ENCODE measurements around the gene FRRS1L.

DNA sequence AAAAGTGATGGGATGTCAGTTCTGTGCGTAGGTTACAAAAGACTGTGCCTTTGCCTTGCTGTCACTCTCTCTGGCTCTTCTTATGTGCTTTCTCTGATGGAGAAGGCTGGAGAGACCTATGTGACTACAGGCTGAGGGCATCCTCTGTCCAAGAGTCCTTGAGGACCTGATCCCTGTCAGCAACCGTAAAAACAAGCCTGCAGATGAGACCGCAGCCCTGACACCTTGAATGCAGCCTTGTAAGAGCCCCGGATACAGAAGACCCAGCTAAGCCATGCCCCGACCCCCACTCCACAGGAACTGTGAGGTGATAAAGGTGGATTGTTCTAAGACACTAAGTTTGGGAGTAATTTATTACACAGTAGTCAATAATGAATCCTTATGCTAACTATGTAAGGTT is 32.6 kb upstream of the FRRS1L start:
- TF ChIP-seq CSRNP3 (CRISPR knock-in tag; IDR thresholded peaks at IDR 0.05) (no peak), ESRRG (CRISPR knock-in tag; IDR thresholded peaks at IDR 0.05) (no peak), CSDC2 (CRISPR knock-in tag; IDR thresholded peaks at IDR 0.05) (no peak), BACH2 (CRISPR knock-in tag; IDR thresholded peaks at IDR 0.05; ENCODE audit: borderline replicate concordance) (no peak), TOX (CRISPR knock-in tag; IDR thresholded peaks at IDR 0.05; ENCODE audit: borderline replicate concordance) (no peak), OSR1 (CRISPR knock-in tag; IDR thresholded peaks at IDR 0.05) (no peak), ZFP30 (CRISPR knock-in tag; IDR thresholded peaks at IDR 0.05) (no peak), RARB (CRISPR knock-in tag; IDR thresholded peaks at IDR 0.05) (no peak), POU6F1 (CRISPR knock-in tag; IDR thresholded peaks at IDR 0.05; ENCODE audit: borderline replicate concordance, low read depth) (no peak), ISL1 (CRISPR knock-in tag; IDR thresholded peaks at IDR 0.05) (no peak), GLIS3 (CRISPR knock-in tag; IDR thresholded peaks at IDR 0.05) (no peak)

Data from SK-N-SH treated with all-trans-retinoic acid at 6 μM for 48 hours (cell line).